Spleen (tissue), 11 donors: ENCODE data around the gene CPSF3. TPM values are rescaled to one million over a fixed set of nuclear protein-coding genes. Genes with fewer than 3 reads are reported as not detected.

Experiments
- DNase-seq: peaks from one replicate; pipeline ENCODE4 v3.0.0-alpha.2; 2020
- H3K27ac ChIP-seq, 8 donors: fragments of 200-600 bp; sonication (generic) in 7 of 8; 1 replicate in 4 of 8; 2 replicates in 4 of 8; pipeline versions ENCODE4 v1.5.0 to v1.8.0; 2016 to 2021; ENCODE audit warnings: inconsistent platforms in 4 of 8, mild to moderate bottlenecking in 4 of 8, moderate library complexity in 1 of 8
- H3K27me3 ChIP-seq, 7 donors: fragments of 200-600 bp; sonication (generic) in 6 of 7; replicated peaks in 1 of 7; 1 replicate in 4 of 7; 2 replicates in 3 of 7; pipeline versions ENCODE4 v1.5.0 to v1.8.0; 2016 to 2021; ENCODE audit warnings: inconsistent platforms in 3 of 7, mild to moderate bottlenecking in 1 of 7
- H3K36me3 ChIP-seq, 6 donors: fragments of 200-600 bp; sonication (generic) in 5 of 6; 1 replicate in 4 of 6; 2 replicates in 2 of 6; pipeline versions ENCODE4 v1.5.0 to v1.8.0; 2016 to 2021; ENCODE audit warnings: inconsistent platforms in 2 of 6
- H3K4me1 ChIP-seq, 6 donors: fragments of 200-600 bp; sonication (generic) in 5 of 6; 1 replicate in 3 of 6; 2 replicates in 3 of 6; pipeline versions ENCODE4 v1.5.0 to v1.8.0; 2016 to 2021; ENCODE audit warnings: inconsistent platforms in 3 of 6
- H3K4me3 ChIP-seq, 8 donors: fragments of 200-600 bp; sonication (generic) in 7 of 8; 1 replicate in 4 of 8; 2 replicates in 4 of 8; pipeline versions ENCODE4 v1.5.0 to v1.8.0; 2016 to 2021; ENCODE audit warnings: inconsistent platforms in 4 of 8, mild to moderate bottlenecking in 4 of 8, moderate library complexity in 2 of 8
- H3K9me3 ChIP-seq, 8 donors: fragments of 200-600 bp; sonication (generic) in 7 of 8; 1 replicate in 4 of 8; 2 replicates in 4 of 8; pipeline versions ENCODE4 v1.5.0 to v1.8.0; 2016 to 2021; ENCODE audit warnings: inconsistent platforms in 4 of 8
- POLR2A ChIP-seq, 3 donors: fragments of 450-650 bp; IDR thresholded peaks; one replicate each; pipeline ENCODE4 v1.5.1; 2017; ENCODE audit warnings: antibody characterized with exemption in 3 of 3, mild to moderate bottlenecking in 1 of 3
- POLR2AphosphoS5 ChIP-seq, 3 donors: sonication (generic); formaldehyde crosslinking; IDR thresholded peaks; one replicate each; pipeline ENCODE4 v1.5.1; 2017; ENCODE audit warnings: antibody characterized with exemption in 3 of 3
- WGBS, 5 donors: extraction: QIAGEN DNeasy Blood & Tissue Kit in 3 of 5; methylation state at CpG; one replicate each; pipeline versions ENCODE4 v1.1.5 to v1.1.7; 2013 to 2018; 5-methylcytosine and 5-hydroxymethylcytosine counted together
- intact Hi-C: fragments of 100-400 bp; cut with DNase I; formaldehyde crosslinking; loops from one replicate; pipeline ENCODE4 v1.15.0; 2023; ENCODE audit warnings: low total_unique reads
- polyA plus RNA-seq, 3 donors: library from polyadenylated mRNA; stranded (reverse); fragments of 200-250 nt; gene quantifications; one replicate each; pipeline ENCODE4 v1.2.1, GENCODE V29; 2013
- total RNA-seq, 7 donors: library from RNA; depleted of rRNA in 3 of 7; stranded (reverse); fragments of >200 nt in 3 of 7; fragmentation: NEBNext Ultra II Directional in 4 of 7; extraction: Animal tissue kit (Norgen Biotek cat#: 25700) in 4 of 7; gene quantifications; one replicate each; pipeline versions ENCODE4 v1.1.0 to v1.2.1, GENCODE V29; 2016 to 2021
- TF ChIP-seq, protein P1 (sequence below), 11 experiments: fragments of 200-600 bp in 7 of 11; fragments of 450-650 bp in 4 of 11; sonication (generic) in 4 of 11; IDR thresholded peaks in 8 of 11; conservative IDR thresholded peaks in 3 of 11; 1 replicate in 7 of 11; 2 replicates in 4 of 11; pipeline versions ENCODE4 v1.4.0 to v1.8.0; 2016 to 2021; ENCODE audit warnings: antibody characterized with exemption in 11 of 11, inconsistent platforms in 4 of 11, mild to moderate bottlenecking in 1 of 11
- donor health status: healthy with polysubstance abuse.
- donor health status: DM: no; HTN: no; CAD: no; lungs with moderate emphysema.
- donor health status: DM: no; HTN: no; CAD: no.
- donor health status: Bipolar disorder and iron deficiency.
- donor health status: healthy.
- donor health status: DM: no; HTN: no; CAD: no.
- donor health status: DM: yes; HTN: yes; CAD: no.

CPSF3 gene
- total and polyA plus RNA-seq, 10 donors: 18.9 to 35.8 (median 27.5) TPM

DNA sequence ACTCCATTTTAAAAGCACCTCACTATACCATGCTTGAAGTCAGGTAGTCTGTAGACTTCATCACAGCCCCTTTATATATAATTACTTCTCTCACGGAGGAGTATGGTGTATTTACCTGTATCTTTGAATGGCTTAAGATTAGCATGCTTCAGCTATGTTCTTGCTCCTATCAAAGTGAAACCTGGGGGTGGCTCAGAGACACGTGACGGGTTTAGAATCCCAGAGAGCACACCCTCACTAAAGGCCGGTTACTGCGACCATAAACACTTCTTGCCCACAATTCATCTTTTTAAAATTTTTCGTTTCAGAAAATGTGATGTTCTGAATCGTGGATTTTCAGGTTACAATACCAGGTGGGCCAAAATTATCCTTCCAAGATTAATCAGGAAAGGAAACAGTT, 54.5 kb downstream of the CPSF3 start:
- WGBS, 5 donors: 74 to 91% (median 84%) methylated on average over 7 of the region's 7 CpGs
- H3K4me1 ChIP-seq: peaks cover 10 to 59% (median 40%) of the 10 kb centered on the region in 6 donors
- no peak overlapping the region for H3K4me3 ChIP-seq
- TF ChIP-seq, protein P1, sequence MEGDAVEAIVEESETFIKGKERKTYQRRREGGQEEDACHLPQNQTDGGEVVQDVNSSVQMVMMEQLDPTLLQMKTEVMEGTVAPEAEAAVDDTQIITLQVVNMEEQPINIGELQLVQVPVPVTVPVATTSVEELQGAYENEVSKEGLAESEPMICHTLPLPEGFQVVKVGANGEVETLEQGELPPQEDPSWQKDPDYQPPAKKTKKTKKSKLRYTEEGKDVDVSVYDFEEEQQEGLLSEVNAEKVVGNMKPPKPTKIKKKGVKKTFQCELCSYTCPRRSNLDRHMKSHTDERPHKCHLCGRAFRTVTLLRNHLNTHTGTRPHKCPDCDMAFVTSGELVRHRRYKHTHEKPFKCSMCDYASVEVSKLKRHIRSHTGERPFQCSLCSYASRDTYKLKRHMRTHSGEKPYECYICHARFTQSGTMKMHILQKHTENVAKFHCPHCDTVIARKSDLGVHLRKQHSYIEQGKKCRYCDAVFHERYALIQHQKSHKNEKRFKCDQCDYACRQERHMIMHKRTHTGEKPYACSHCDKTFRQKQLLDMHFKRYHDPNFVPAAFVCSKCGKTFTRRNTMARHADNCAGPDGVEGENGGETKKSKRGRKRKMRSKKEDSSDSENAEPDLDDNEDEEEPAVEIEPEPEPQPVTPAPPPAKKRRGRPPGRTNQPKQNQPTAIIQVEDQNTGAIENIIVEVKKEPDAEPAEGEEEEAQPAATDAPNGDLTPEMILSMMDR (IDR thresholded peaks at IDR 0.05 in 8 of 11, conservative IDR thresholded peaks at IDR 0.05 in 3 of 11): no peak
- no peak for TF ChIP-seq POLR2AphosphoS5 (IDR thresholded peaks at IDR 0.05)
- no peak for TF ChIP-seq POLR2A (IDR thresholded peaks at IDR 0.05)
- H3K9me3 ChIP-seq: no peaks in the 10 kb centered on the region
- intact Hi-C loops: no loop called here
- no peak overlapping the region for H3K27ac ChIP-seq
- H3K27me3 ChIP-seq: no peaks in the 10 kb centered on the region
- DNase-seq: no peak
- H3K36me3 ChIP-seq: peaks cover 0 to 66% (median 29%) of the 10 kb centered on the region in 6 donors

DNA sequence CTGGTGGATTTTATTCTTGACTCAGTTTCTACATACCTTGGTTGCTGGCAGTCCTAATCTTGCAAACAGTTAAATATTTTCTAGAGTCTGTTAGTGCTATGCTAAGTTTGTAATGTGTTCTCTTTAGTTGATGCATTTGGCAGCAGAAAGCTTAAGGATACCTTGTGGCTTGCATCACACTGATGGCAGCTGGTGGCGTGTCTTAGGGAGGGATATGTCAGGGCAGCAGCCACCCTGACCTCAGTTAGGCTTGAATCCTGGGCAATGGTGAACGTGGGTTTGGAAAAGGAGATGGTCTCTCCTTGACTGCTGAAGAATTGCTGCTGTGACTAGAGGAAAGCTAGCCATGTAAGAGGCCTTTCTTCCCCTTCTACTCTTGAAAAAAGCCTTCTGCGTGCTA, 55.1 kb downstream of the CPSF3 start:
- no peak for TF ChIP-seq POLR2A (IDR thresholded peaks at IDR 0.05)
- TF ChIP-seq, protein P1 (IDR thresholded peaks at IDR 0.05 in 8 of 11, conservative IDR thresholded peaks at IDR 0.05 in 3 of 11): no peak
- TF ChIP-seq POLR2AphosphoS5 (IDR thresholded peaks at IDR 0.05): no peak
- DNase-seq: no peak
- no peaks in the 10 kb centered on the region for H3K27me3 ChIP-seq
- H3K9me3 ChIP-seq: no peaks in the 10 kb centered on the region
- intact Hi-C loops: no loop called here
- H3K4me3 ChIP-seq: no peak overlapping the region
- WGBS, 5 donors: 85 to 92% (median 88%) methylated on average over 3 of the region's 3 CpGs
- peaks cover 0 to 68% (median 35%) of the 10 kb centered on the region in 6 donors for H3K36me3 ChIP-seq
- peaks cover 7 to 53% (median 36%) of the 10 kb centered on the region in 6 donors for H3K4me1 ChIP-seq
- no peak overlapping the region for H3K27ac ChIP-seq

DNA sequence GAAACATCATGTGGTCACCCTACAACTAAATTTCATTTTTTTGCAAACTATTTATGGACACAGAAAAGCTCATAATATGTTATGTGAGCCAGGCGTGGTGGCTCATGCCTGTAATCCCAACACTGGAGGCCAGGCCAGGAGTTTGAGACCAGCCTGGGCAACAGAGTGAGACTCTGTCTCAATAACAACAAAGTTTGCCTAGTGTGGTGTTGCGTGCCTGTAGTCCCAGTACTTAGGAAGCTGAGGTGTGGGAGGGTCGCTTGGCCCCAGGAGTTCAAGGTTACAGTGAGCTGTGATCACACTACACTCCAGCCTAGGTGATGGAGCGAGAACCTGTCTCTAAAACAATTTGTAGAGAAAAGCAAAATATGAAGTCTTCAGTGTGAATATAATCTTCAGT, 56.7 kb downstream of the CPSF3 start:
- 80 to 97% (median 91%) methylated on average over 4 of the region's 4 CpGs for WGBS, 5 donors
- TF ChIP-seq, protein P1 (IDR thresholded peaks at IDR 0.05 in 8 of 11, conservative IDR thresholded peaks at IDR 0.05 in 3 of 11): no peak
- TF ChIP-seq POLR2AphosphoS5 (IDR thresholded peaks at IDR 0.05): no peak
- no peak for TF ChIP-seq POLR2A (IDR thresholded peaks at IDR 0.05)
- DNase-seq: no peak
- Histone ChIP-seq H3K4me3 (no peak overlapping the region), H3K4me1 (peaks cover 7 to 40% (median 26%) of the 10 kb centered on the region in 6 donors), H3K27ac (peak overlapping the region in 1 of 8 donors; percentile 11), H3K36me3 (peaks cover 0 to 84% (median 52%) of the 10 kb centered on the region in 6 donors), H3K9me3 (no peaks in the 10 kb centered on the region), H3K27me3 (no peaks in the 10 kb centered on the region)
- intact Hi-C loops: no loop called here

DNA sequence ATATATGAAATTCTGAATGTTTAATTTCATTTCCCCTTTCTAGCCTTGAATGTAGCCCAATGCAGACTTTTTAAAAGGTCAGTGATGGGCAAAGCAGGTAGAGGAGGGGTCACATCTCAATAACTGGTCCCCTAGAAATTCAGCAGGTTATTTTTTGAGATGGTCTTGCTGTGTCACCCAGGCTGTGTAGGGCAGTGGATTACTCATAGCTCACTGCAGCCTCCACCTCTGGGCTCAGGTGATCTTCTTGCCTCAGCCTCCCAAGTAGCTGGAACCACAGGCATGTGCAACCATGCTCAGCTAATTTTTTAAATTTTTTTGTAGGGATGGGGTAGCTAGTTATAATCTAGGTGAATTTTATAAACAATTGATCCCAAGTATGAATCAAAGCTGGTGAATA, 59.7 kb downstream of the CPSF3 start:
- Histone ChIP-seq H3K4me1 (peaks cover 0 to 11% (median 4%) of the 10 kb centered on the region in 6 donors), H3K9me3 (no peaks in the 10 kb centered on the region)

More for the DNA sequence above, 59.7 kb downstream of the CPSF3 start:
- Histone ChIP-seq H3K36me3 (peaks cover 0 to 100% (median 79%) of the 10 kb centered on the region in 6 donors), H3K27me3 (no peaks in the 10 kb centered on the region), H3K27ac (no peak overlapping the region), H3K4me3 (no peak overlapping the region)
- intact Hi-C loops: no loop called here
- DNase-seq: no peak
- TF ChIP-seq, protein P1 (IDR thresholded peaks at IDR 0.05 in 8 of 11, conservative IDR thresholded peaks at IDR 0.05 in 3 of 11): no peak
- TF ChIP-seq POLR2A (IDR thresholded peaks at IDR 0.05) (no peak), POLR2AphosphoS5 (IDR thresholded peaks at IDR 0.05) (no peak)
